Measurements from ENCODE around the gene NCKIPSD. TPM values are rescaled to one million over a fixed set of nuclear protein-coding genes. Genes with fewer than 3 reads are reported as not detected.
A peak's percentile ranks its signal among the peaks of the same experiment; 100 is the strongest.

Gene NCKIPSD
- total RNA-seq, 6 experiments from 2014 or later, result 20.5 to 27.3 (median 23.0) TPM

DNA sequence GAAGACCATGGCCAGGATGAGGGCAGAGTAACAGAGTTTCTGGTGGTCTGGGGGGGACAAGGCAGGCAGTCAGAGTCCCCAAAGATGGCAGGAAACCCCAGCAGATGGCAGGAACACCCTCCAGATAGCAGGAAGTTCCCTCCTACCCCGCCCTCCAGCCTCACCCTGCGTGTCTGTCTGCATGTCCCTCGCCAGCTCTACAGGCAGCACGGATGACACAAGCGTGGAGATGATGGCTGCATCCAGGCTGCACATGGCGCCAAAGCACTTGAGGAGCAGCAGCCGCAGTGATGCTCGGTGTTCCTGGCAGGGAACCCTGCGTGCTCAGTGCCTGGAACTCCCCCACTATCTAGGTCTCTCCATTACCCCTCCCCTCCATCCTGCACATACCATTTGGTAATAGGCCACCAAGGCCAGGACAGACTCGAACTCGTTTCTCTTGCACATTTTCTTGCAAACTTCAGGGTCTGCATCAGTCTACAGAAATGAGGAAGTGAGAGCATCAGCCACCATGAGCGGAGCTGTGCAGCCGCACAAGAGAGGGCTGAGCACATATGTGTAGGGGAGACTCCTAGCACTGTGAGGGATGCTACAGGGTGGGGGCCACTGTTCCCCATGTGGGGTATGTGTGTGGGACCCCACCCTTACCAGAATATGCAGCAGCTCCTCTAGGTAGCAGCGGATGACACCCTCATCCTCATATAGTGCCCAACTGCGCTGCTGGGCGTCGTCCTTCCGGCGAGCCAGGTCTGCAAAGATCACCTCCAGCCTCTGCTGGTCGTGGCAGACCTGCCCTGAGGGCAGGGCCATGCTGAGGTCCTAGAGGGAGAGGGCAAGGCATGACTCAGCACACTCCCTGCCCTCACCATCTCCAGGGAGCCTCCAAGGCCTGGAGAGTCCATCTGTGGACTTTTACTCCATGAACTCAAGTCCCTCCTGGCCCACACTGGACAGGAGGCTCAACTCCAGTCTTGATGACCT is 6.0 kb downstream of the NCKIPSD start:
- H3K27ac Mint-ChIP-seq, result no peak overlapping the region
- no peak overlapping the region for H3K4me3 Mint-ChIP-seq
- peaks cover 25% of the 10 kb centered on the region for H3K36me3 Mint-ChIP-seq (ENCODE audit: low read depth)
- no peak for DNase-seq
- H3K27me3 Mint-ChIP-seq (ENCODE audit: insufficient read depth), result no peaks in the 10 kb centered on the region; the same call in 1 of the 2 replicates
- H3K4me1 Mint-ChIP-seq (ENCODE audit: low read depth), result peaks cover 51% of the 10 kb centered on the region
- TF ChIP-seq CTCF (IDR thresholded peaks at IDR 0.05), result no peak
- no peaks in the 10 kb centered on the region for H3K9me3 Mint-ChIP-seq

GRCh38 chr3:48678566-48679380 is 6.9 kb downstream of the NCKIPSD start:
- no peak for DNase-seq
- no peaks in the 10 kb centered on the region for H3K9me3 Mint-ChIP-seq
- peak overlapping the region; percentile 12 for H3K27ac Mint-ChIP-seq
- no peak overlapping the region for H3K4me3 Mint-ChIP-seq
- no peak for TF ChIP-seq CTCF (IDR thresholded peaks at IDR 0.05)
- peaks cover 42% of the 10 kb centered on the region for H3K4me1 Mint-ChIP-seq (ENCODE audit: low read depth)
- H3K27me3 Mint-ChIP-seq (ENCODE audit: insufficient read depth), result no peaks in the 10 kb centered on the region; the same call in 1 of the 2 replicates
- peaks cover 25% of the 10 kb centered on the region for H3K36me3 Mint-ChIP-seq (ENCODE audit: low read depth)

DNA sequence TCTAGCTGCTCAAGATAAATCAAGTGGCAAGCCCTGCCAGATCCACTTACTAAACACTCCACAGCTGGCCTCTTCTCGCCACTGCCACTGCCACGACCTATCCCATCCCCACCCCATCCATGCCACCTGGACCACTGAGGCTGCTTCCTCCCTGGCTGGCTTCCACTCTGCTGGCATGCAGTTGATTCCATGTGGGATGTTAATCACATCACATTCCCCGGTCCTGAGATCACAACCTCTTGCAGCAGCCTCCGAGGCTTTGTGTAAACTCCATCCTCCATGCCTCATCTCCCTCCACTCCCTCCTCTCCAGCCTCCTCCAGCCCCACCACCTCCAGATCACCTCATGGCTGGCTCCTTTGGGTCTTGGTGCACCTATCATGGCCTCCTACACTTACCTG is 7.7 kb downstream of the NCKIPSD start:
- DNase-seq, result peak; percentile 34
- no peaks in the 10 kb centered on the region for H3K9me3 Mint-ChIP-seq
- H3K4me3 Mint-ChIP-seq, result no peak overlapping the region
- H3K27me3 Mint-ChIP-seq (ENCODE audit: insufficient read depth), result no peaks in the 10 kb centered on the region; the same call in 1 of the 2 replicates
- peak overlapping the region; percentile 12 for H3K27ac Mint-ChIP-seq
- TF ChIP-seq CTCF (IDR thresholded peaks at IDR 0.05), result no peak
- peaks cover 35% of the 10 kb centered on the region for H3K4me1 Mint-ChIP-seq (ENCODE audit: low read depth)
- H3K36me3 Mint-ChIP-seq (ENCODE audit: low read depth), result peaks cover 25% of the 10 kb centered on the region

DNA sequence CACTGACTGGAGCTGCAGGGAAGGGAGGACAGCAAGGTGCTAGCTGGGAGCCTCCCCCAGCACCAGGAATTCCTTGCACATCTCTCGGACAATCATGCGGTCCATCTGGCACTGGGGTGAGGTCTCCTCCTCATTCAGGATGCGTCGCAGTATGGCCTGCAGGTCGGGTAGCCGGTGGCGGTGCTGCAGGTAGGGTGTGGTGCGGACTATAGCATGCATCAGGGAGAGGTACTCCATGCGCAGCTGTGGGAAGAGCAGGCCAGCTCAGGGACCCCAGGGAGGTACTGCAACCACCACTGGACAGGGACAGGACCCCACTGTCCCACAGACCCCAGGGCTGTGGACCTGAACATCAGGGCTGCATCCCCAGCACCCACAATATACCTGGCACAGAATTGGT is 11.2 kb downstream of the NCKIPSD start:
- Mint-ChIP-seq H3K9me3 (no peaks in the 10 kb centered on the region), H3K27me3 (ENCODE audit: insufficient read depth) (no peaks in the 10 kb centered on the region; the same call in 1 of the 2 replicates), H3K4me1 (ENCODE audit: low read depth) (peaks cover 13% of the 10 kb centered on the region), H3K4me3 (no peak overlapping the region), H3K36me3 (ENCODE audit: low read depth) (peaks cover 30% of the 10 kb centered on the region), H3K27ac (no peak overlapping the region)
- no peak for DNase-seq
- no peak for TF ChIP-seq CTCF (IDR thresholded peaks at IDR 0.05)

GRCh38 chr3:48672522-48672921 is 13.2 kb downstream of the NCKIPSD start:
- Mint-ChIP-seq H3K9me3 (no peaks in the 10 kb centered on the region), H3K27ac (no peak overlapping the region), H3K27me3 (ENCODE audit: insufficient read depth) (no peaks in the 10 kb centered on the region), H3K4me3 (no peak overlapping the region), H3K4me1 (ENCODE audit: low read depth) (no peaks in the 10 kb centered on the region), H3K36me3 (ENCODE audit: low read depth) (peaks cover 19% of the 10 kb centered on the region)
- DNase-seq, result no peak
- no peak for TF ChIP-seq CTCF (IDR thresholded peaks at IDR 0.05)

All from HFFc6 (cell line).